ENCODE measurements around the gene SLC28A1.
"Not testable (repeated sequence)": the region's sequence is repeated elsewhere in the genome, so short reads cannot be mapped to it uniquely, and the experiment has no call there.

The SLC28A1 gene

DNA sequence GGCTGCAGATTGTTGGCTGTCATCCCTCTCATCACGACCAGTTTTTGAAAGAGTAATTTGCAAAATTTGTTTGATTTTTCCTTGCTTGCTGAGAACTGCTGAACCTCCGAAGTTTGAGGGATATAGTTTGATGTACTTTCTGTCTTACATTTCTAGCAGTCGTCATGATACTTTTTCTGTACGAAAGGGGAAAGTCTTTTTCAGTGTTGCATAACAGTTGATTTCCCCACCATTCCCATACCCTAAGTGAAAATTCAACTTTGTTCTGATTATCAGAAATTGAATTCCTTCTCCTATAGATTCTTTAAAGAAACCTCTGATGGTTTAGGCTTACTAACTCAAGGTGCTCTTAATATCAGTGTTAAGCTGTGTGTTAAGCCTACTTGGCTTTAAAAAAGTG lies 98.8 kb downstream of the SLC28A1 start:
- Histone ChIP-seq H2AFZ (ENCODE audit: low read depth, low read length) (no peak overlapping the region), H3K36me3 (ENCODE audit: insufficient read depth, low read length) (no peaks in the 10 kb centered on the region), H3K4me1 (ENCODE audit: insufficient read depth, low read length) (peaks cover 5% of the 10 kb centered on the region), H3K9me3 (ENCODE audit: low read length) (no peaks in the 10 kb centered on the region), H3K27me3 (ENCODE audit: insufficient read depth, low read length) (peaks cover 14% of the 10 kb centered on the region), H3K4me3 (ENCODE audit: low read length) (no peak overlapping the region)

DNA sequence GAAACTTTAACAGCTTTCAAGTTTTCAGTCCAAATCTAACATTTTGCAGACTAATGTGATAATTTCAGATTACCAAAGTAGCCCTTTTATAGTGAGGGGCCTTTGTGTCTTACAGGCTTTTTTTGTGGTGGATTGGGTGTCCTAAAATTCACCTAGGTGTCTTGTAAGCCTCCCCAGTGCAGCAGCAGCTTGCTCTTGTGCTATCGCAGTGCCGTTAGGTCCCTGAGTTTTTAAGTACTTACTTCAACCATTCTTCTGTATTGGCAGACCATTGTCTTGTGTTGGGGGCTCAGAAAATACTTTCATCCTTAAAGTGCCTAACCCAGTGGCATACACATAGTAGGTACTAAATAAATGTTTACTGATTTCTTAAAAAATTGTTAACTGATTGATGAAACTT lies 99.2 kb downstream of the SLC28A1 start:
- Histone ChIP-seq H3K9me3 (ENCODE audit: low read length) (no peaks in the 10 kb centered on the region), H3K27me3 (ENCODE audit: insufficient read depth, low read length) (peaks cover 10% of the 10 kb centered on the region), H2AFZ (ENCODE audit: low read depth, low read length) (no peak overlapping the region), H3K4me1 (ENCODE audit: insufficient read depth, low read length) (peaks cover 5% of the 10 kb centered on the region), H3K4me3 (ENCODE audit: low read length) (no peak overlapping the region), H3K36me3 (ENCODE audit: insufficient read depth, low read length) (no peaks in the 10 kb centered on the region)

DNA sequence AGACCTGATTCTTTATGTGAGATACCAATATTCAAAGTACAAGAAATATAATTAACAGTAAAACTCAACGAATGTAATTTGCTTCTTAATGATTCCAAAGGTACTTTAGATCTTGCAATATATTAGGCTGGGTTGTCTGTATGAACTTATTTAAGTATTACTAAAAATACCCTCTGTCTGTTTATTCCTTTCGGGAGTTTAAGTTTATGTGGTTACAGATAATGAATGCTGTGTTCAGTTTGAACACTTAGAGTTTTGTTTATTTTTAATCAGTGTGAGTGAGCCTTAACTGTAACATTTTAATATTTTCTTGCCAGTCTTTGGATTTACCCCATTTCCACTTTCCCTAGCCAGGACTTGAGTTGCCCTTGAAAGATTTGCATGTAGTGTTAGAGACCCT lies 100.7 kb downstream of the SLC28A1 start:
- no peaks in the 10 kb centered on the region for H3K4me1 ChIP-seq (ENCODE audit: insufficient read depth, low read length)
- no peak overlapping the region for H3K4me3 ChIP-seq (ENCODE audit: low read length)
- H2AFZ ChIP-seq (ENCODE audit: low read depth, low read length) = no peak overlapping the region
- H3K36me3 ChIP-seq (ENCODE audit: insufficient read depth, low read length) = no peaks in the 10 kb centered on the region
- H3K9me3 ChIP-seq (ENCODE audit: low read length) = no peaks in the 10 kb centered on the region
- no peaks in the 10 kb centered on the region for H3K27me3 ChIP-seq (ENCODE audit: insufficient read depth, low read length)

DNA sequence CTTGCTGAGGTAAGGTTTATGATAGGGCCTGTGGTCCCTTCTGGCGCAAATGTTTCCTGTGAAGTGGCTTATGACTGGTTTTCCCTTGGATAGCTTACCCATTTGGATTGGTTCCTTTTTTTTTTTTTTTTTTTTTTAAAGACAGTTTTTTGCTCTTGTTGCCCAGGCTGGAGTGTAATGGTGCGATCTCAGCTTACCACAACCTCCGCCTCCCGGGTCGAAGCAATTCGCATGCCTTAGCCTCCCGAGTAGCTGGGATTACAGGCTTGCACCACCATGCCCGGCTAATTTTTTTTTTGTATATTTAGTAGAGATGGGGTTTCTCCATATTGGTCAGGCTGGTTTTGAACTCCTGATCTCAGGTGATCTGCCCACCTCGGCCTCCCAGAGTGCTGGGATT lies 102.9 kb downstream of the SLC28A1 start:
- H3K4me3 ChIP-seq (ENCODE audit: low read length); H3K36me3 ChIP-seq (ENCODE audit: insufficient read depth, low read length); H3K9me3 ChIP-seq (ENCODE audit: low read length); H3K27me3 ChIP-seq (ENCODE audit: insufficient read depth, low read length); H2AFZ ChIP-seq (ENCODE audit: low read depth, low read length); H3K4me1 ChIP-seq (ENCODE audit: insufficient read depth, low read length): not testable (repeated sequence)

DNA sequence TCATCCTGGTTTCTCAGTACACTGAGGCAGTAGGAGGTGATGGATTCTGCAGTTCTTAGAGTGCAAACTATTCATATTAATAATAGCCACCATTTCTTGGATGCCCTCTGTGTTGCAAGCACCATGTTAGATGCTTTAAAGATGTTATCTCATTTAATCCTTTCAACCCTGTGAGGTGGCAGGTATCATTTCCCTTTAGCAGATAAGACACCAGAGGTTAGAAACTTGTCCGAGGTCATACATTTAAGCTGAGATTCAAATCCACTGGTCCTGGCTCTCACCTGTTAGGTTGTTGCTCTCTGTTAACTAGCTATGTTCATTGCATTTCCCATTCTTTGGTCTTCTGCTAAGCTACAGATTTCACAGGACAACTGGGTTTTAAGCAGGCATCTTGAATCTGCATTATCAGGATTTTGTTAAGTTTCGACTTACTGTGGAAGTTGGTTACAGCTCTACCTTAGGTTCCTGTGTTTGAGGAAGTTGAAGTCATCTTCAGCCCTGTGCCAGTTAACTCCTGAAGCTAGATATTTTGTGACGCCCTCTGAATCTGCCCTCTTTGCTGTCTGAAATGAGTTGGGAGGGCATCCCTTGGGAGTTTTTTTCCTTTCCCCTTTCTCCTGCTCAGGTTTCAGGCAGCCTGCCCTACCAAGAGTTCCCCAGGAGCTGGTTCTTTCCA lies 103.6 kb downstream of the SLC28A1 start:
- no peaks in the 10 kb centered on the region for H3K27me3 ChIP-seq (ENCODE audit: insufficient read depth, low read length)
- H2AFZ ChIP-seq (ENCODE audit: low read depth, low read length) = no peak overlapping the region
- no peaks in the 10 kb centered on the region for H3K36me3 ChIP-seq (ENCODE audit: insufficient read depth, low read length)
- H3K4me3 ChIP-seq (ENCODE audit: low read length) = no peak overlapping the region
- no peaks in the 10 kb centered on the region for H3K9me3 ChIP-seq (ENCODE audit: low read length)
- H3K4me1 ChIP-seq (ENCODE audit: insufficient read depth, low read length) = no peaks in the 10 kb centered on the region

DNA sequence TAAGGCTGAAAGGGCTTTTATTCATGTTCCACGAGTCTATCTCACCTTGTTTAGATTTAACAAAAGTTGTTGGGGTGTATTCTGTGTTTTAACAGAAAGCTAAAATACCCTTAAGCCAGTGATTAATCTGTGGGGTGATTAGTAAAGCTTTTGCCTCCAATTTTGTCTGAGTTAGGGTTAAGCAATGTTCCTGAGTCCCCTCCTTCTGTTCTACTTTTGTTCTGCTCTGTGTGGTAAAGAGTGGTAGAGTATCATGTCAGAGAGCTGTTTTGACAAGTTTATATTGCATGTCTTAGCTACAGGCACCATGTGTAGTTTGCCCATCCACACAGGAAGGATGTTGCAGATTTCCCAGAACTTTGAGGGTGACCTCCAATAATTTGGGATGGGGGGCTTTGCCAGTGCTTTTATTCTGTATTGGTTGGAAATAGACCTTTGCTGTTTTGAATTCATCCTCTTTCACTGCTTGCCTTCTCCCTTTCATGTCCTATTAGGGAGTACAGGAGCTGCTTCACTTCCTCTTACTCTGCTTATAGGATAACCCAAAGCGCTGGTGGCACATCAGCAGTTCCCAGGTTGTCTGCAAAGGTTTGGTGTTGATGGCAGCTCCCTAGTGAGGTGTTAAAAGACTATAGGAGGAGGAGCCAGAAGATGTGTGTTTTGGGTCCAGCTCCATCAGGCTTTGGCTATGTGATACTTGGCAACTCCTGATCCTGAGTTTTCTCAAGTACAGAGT lies 104.6 kb downstream of the SLC28A1 start:
- Histone ChIP-seq H3K36me3 (ENCODE audit: insufficient read depth, low read length) (no peaks in the 10 kb centered on the region), H3K4me1 (ENCODE audit: insufficient read depth, low read length) (no peaks in the 10 kb centered on the region), H3K4me3 (ENCODE audit: low read length) (no peak overlapping the region), H2AFZ (ENCODE audit: low read depth, low read length) (no peak overlapping the region), H3K27me3 (ENCODE audit: insufficient read depth, low read length) (no peaks in the 10 kb centered on the region), H3K9me3 (ENCODE audit: low read length) (no peaks in the 10 kb centered on the region)

DNA sequence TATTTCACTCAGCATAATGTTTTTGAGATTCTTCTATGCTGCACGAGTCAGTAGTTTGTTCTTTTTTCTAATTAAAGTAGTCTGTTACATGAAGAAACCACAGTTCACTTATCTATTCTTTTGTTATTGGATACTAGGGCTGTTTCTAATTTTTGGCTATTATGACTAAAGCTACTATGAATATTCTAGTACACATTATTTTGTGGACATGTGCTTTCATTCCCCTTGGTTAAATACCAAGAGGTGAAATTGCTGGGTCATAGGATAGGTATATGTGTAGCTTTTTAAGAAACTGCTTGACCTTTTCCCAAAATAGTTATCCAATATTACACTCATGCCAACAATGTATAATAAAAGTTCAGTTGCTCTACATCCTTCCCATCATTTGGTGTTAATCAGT lies 106.0 kb downstream of the SLC28A1 start:
- Histone ChIP-seq H2AFZ (ENCODE audit: low read depth, low read length) (no peak overlapping the region), H3K36me3 (ENCODE audit: insufficient read depth, low read length) (no peaks in the 10 kb centered on the region), H3K27me3 (ENCODE audit: insufficient read depth, low read length) (no peaks in the 10 kb centered on the region), H3K4me3 (ENCODE audit: low read length) (no peak overlapping the region), H3K9me3 (ENCODE audit: low read length) (no peaks in the 10 kb centered on the region), H3K4me1 (ENCODE audit: insufficient read depth, low read length) (no peaks in the 10 kb centered on the region)

DNA sequence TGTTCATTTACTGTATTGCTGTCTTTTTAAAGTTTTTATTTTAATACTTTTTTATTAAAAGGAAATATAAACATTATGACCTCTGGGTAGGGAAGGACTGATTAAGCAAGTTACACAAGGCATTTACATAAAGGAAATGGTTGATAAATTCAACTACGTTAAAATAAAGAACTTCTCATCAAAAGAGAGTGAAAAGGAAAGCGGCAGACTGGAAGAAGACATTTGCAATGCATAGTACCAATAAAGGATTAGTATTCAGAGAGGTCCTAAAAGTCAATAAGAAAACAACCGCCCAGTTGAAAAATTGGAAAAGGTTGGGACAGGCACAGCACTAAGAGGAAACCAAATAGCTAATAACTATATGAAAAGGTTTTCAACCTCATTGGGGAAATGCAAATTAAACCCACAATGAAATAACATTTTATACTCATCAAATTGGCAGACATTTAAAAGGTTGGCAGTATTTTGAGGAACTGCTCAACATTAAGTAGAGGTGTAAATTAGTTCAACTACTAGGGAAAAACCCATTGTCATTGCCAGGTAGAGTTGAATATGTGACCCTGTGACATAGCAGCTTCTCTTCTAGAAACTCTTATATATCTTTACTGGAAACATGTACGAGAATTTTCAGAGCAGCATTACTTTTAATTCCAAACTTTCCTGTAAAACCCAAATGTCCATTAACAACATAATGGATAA lies 106.7 kb downstream of the SLC28A1 start:
- no peak overlapping the region for H3K4me3 ChIP-seq (ENCODE audit: low read length)
- no peak overlapping the region for H2AFZ ChIP-seq (ENCODE audit: low read depth, low read length)
- H3K27me3 ChIP-seq (ENCODE audit: insufficient read depth, low read length) = no peaks in the 10 kb centered on the region
- H3K36me3 ChIP-seq (ENCODE audit: insufficient read depth, low read length) = no peaks in the 10 kb centered on the region
- no peaks in the 10 kb centered on the region for H3K4me1 ChIP-seq (ENCODE audit: insufficient read depth, low read length)
- no peaks in the 10 kb centered on the region for H3K9me3 ChIP-seq (ENCODE audit: low read length)

DNA sequence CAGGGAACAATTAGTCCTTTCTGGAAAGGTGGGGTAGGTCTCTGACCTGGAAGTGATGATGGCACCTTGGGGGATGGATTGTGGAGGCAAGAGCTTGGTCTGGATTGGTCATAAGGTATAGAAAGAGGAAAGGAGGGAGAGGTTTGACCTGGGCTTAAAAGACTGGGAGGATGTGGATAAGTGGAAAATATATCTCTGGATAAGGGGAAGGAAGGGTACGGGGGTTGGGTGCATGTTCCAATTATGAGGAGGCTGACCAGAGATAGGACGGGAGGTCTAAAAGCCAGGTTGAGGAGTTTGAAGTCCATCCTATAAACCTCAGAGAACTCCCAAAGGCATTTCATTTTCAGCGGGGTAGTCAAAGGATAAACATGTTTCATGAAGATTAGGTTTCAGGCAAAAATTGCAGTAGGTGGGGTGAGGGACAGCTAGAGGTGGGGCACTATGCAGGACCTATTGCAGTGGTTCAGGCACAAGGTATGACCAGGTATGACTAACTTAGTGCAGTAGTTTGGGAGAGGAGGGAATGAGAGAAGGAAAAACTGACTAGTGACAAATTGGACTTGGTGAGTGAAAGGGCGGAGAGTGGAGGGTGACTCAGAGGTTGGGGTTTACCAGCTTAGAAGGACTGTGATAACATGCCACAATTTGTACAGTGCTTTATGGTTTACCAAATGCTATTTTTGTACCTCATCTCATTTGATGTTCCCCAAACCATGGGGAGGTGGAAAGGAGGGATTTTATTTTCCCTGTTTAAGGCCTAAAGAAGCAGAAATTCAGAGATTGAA lies 107.9 kb downstream of the SLC28A1 start:
- H3K36me3 ChIP-seq (ENCODE audit: insufficient read depth, low read length) = no peaks in the 10 kb centered on the region
- no peaks in the 10 kb centered on the region for H3K27me3 ChIP-seq (ENCODE audit: insufficient read depth, low read length)
- H3K9me3 ChIP-seq (ENCODE audit: low read length) = no peaks in the 10 kb centered on the region
- H2AFZ ChIP-seq (ENCODE audit: low read depth, low read length) = no peak overlapping the region
- H3K4me1 ChIP-seq (ENCODE audit: insufficient read depth, low read length) = no peaks in the 10 kb centered on the region
- H3K4me3 ChIP-seq (ENCODE audit: low read length) = no peak overlapping the region
